Subcutaneous abdominal adipose tissue (tissue), 5 donors: ENCODE results near the gene MTX2.
"Not testable (repeated sequence)": the region's sequence is repeated elsewhere in the genome, so short reads cannot be mapped to it uniquely, and the experiment has no call there.

ENCODE experiments used
- H3K27ac ChIP-seq: one replicate; pipeline ENCODE4 v1.7.0; 2013; ENCODE audit warnings: low read depth, mild to moderate bottlenecking, inconsistent platforms, low read length, moderate library complexity
- H3K27me3 ChIP-seq, 5 donors: one replicate each; pipeline ENCODE4 v1.7.0; 2013; ENCODE audit warnings: low read length in 5 of 5, inconsistent platforms in 1 of 5; ENCODE audit not compliant: control insufficient read depth in 5 of 5, insufficient read depth in 4 of 5
- H3K36me3 ChIP-seq, 5 donors: one replicate each; pipeline ENCODE4 v1.7.0; 2013; ENCODE audit warnings: low read length in 5 of 5; ENCODE audit not compliant: control insufficient read depth in 5 of 5, insufficient read depth in 5 of 5
- H3K4me1 ChIP-seq, 5 donors: one replicate each; pipeline ENCODE4 v1.7.0; 2013; ENCODE audit warnings: low read length in 5 of 5, mild to moderate bottlenecking in 3 of 5, moderate library complexity in 1 of 5; ENCODE audit not compliant: control insufficient read depth in 5 of 5, insufficient read depth in 5 of 5
- H3K4me3 ChIP-seq, 5 donors: one replicate each; pipeline ENCODE4 v1.7.0; 2013; ENCODE audit warnings: low read length in 5 of 5, low read depth in 1 of 5
- H3K9ac ChIP-seq, 5 donors: one replicate each; pipeline ENCODE4 v1.7.0; 2013; ENCODE audit warnings: low read length in 5 of 5, mild to moderate bottlenecking in 4 of 5, moderate library complexity in 3 of 5
- H3K9me3 ChIP-seq, 5 donors: one replicate each; pipeline ENCODE4 v1.7.0; 2013; ENCODE audit warnings: low read length in 5 of 5; ENCODE audit not compliant: control insufficient read depth in 5 of 5
- donor health status: healthy.
- donor health status: healthy.
- donor health status: healthy.
- donor health status: healthy.
- donor health status: healthy.

Gene MTX2

DNA sequence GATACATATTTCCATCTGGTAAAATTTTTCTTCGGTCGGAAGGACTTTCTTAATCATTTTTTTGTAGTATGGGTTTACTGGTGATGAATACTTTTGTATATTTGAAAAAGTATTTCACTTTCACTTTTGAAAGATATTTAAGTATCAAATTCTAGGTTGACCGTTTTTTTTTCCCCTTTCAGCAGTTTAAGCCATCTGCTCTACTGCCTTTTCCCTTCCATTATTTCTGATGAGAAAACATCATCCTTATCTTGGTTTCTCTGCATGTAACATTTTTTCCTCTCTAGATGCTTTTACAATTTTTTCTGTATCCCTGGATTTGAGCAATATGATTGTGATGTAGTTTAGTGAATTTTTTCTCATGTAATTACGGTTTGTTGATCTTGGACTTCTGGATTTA is 87.0 kb downstream of the MTX2 start:
- Histone ChIP-seq H3K4me3 (peak overlapping the region in 2 of 5 donors; percentile 33 to 38), H3K27me3 (no peaks in the 10 kb centered on the region), H3K4me1 (no peaks in the 10 kb centered on the region), H3K9me3 (no peaks in the 10 kb centered on the region), H3K9ac (no peak overlapping the region), H3K36me3 (peaks cover 0 to 3% (median 0%) of the 10 kb centered on the region in 5 donors), H3K27ac (no peak overlapping the region)

DNA sequence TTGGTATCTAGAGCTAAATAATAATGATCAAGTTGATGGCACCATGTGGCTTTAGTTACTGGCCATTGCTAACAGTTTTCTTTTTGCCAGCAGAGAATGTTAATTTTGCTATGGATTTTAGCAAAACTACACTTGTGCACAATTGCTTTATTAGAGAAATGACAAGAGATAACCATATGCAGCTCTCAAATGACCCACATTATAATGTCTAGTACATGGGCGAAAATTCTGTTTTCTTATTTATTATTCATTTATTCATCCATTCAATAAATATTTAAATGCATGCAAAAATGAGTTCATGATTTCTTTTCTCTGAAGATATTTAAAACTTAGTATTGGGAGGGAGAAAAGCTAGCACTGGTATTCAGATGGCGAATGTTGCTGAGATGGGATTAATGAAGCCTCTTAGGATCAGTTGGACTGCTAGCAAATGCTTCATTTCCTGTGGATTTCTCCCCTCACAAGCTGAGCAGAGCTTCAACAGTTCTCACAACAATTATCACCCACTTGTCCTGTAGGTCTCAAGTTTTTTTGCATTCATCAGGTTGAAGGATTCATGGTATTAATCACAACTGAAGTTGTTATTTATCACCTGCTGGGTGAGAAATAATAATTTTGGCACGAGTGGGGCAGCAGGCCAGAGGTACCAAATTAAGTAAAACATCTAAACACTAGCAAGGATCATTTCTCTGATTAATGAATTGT is 95.2 kb downstream of the MTX2 start:
- Histone ChIP-seq H3K9ac (no peak overlapping the region), H3K9me3 (peaks cover 0 to 4% (median 0%) of the 10 kb centered on the region in 5 donors), H3K27me3 (no peaks in the 10 kb centered on the region), H3K27ac (no peak overlapping the region), H3K4me3 (no peak overlapping the region), H3K4me1 (no peaks in the 10 kb centered on the region), H3K36me3 (no peaks in the 10 kb centered on the region)

DNA sequence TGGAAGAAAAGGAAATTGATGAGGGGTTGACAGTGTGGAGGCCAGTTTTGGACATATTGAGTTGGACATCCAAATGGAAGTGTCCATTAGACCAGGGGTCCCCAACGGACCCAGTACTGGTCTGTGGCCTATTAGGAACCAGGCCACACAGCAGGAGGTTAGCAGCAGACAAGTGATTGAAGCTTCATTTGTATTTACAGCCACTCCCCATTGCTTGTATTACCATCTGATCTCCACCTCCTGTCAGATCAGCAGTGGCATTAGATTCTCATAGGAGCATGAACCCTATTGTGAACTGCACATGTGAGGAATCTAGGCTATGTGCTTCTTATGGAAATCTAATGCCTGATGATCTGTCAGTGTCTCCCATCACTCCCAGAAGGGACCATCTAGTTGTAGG is 99.1 kb downstream of the MTX2 start:
- Histone ChIP-seq H3K36me3 (no peaks in the 10 kb centered on the region), H3K27ac (no peak overlapping the region), H3K9ac (no peak overlapping the region), H3K9me3 (peaks cover 0 to 4% (median 0%) of the 10 kb centered on the region in 5 donors), H3K4me1 (no peaks in the 10 kb centered on the region), H3K27me3 (no peaks in the 10 kb centered on the region), H3K4me3 (no peak overlapping the region)

DNA sequence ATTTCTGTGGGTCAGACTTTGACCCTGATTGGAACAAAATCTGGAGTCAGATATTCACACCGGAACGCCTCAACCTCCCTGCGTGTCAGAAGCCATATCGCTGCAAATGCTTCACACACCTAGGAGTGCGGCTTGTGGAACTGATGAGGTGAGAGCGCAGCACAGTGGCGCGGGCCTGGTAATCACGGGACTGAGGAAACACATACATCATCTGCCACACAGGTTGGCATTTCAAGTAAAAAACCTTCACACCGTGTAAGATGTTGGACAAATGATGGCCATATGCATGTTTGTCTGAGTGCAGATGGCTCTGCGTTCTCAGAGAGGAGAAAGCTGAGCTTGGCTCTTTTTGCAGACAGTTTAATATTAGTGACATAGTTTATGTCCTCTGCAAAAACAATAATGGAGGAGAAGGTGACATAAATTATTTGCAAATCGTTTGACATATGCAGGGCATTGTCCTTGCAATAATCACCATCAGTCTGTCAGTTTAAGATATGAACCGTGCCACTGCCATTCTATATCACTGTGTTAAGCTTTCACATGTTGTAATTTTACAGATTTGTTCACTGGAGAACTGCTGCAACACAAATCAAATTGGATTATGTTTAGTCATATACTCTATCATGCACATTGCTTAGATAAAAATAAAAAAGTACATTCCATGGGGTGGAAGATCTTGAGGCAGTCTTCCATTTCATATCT is 101.4 kb downstream of the MTX2 start:
- Histone ChIP-seq H3K9me3 (peaks cover 0 to 4% (median 0%) of the 10 kb centered on the region in 5 donors), H3K9ac (no peak overlapping the region), H3K36me3 (no peaks in the 10 kb centered on the region), H3K27ac (no peak overlapping the region), H3K4me3 (no peak overlapping the region), H3K4me1 (no peaks in the 10 kb centered on the region), H3K27me3 (no peaks in the 10 kb centered on the region)

DNA sequence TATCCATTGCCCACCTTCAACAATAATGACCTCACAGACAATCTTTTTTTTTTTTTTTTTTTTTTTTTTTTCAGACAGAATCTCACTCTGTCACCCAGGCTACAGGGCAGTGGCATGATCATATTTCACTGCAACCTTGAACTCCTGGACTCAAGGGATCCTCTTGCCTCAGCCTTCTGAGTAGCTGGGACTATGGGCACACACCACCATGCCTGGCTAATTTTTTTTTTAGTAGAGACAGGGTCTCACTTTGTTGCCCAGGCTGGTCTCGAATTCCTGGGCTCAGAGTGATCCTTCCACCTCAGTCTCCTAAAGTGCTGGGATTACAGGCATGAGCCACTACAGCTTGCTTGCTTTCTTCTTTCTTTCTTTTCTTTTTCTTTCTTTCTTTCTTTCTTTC is 103.9 kb downstream of the MTX2 start:
- not testable (repeated sequence) for H3K4me1 ChIP-seq, H3K27ac ChIP-seq, H3K9ac ChIP-seq, H3K36me3 ChIP-seq, H3K27me3 ChIP-seq, H3K9me3 ChIP-seq, H3K4me3 ChIP-seq

DNA sequence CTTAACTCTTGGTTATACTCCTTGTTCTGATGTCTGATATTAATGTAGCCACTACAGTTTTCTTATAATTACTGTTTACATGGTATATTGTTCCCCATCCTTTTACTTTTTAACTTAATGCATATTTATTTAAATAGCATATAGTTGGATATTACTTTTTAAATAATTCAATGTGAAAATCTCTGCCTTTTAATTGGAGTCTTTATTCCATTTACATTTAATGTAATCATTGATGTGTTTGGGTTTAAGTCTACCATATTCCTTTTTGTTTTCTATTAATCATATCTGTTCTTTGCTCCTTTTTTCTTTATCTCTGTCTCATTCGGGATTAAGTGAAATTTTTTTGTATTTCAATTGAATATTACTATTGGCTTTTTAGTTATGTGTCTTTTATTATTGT is 109.1 kb downstream of the MTX2 start:
- H3K4me1 ChIP-seq = no peaks in the 10 kb centered on the region
- H3K4me3 ChIP-seq = no peak overlapping the region
- H3K36me3 ChIP-seq = no peaks in the 10 kb centered on the region
- H3K27me3 ChIP-seq = no peaks in the 10 kb centered on the region
- H3K9me3 ChIP-seq = peaks cover 0 to 18% (median 5%) of the 10 kb centered on the region in 5 donors
- H3K27ac ChIP-seq = no peak overlapping the region
- no peak overlapping the region for H3K9ac ChIP-seq

DNA sequence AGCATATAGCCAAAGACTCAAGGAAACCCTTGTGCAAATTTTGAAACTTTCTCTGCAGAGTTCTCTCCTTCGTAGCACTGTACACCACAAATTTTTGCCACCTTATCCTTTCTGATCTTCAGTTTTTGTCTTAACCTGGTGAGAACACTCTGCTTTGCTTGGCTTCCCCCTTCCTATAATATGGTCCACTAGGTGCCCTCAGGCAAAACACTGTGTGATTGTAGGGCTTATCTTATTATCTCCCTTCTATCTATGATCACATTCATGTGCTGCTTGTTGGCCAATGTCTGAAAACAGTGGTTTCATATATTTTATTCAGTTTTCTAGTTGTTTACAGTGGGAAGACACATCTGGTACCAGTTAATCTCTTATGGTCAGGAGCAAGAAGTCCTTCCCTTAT is 111.1 kb downstream of the MTX2 start:
- H3K36me3 ChIP-seq = no peaks in the 10 kb centered on the region

DNA sequence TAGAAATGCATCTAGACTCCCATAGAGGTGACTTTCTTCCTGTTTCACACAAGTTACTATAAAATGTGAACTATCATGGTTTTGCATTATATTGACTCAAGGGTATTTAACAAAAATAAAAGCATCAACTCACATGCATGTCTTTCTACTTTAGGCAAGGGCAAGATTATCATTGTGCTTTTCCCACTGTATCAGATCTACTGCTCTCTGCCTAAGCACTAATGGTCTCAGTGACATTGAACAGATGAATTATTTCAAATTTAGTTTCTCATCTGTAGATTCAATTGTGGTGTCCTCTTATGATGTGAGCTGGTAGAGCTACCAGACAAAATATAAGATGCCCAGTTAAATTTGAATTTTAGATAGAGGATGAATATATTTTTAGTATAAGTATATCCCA is 113.9 kb downstream of the MTX2 start:
- H3K27me3 ChIP-seq = no peaks in the 10 kb centered on the region
- H3K9ac ChIP-seq = no peak overlapping the region
- H3K4me1 ChIP-seq = no peaks in the 10 kb centered on the region
- H3K36me3 ChIP-seq = no peaks in the 10 kb centered on the region
- H3K4me3 ChIP-seq = no peak overlapping the region
- H3K27ac ChIP-seq = no peak overlapping the region
- peaks cover 0 to 13% (median 0%) of the 10 kb centered on the region in 5 donors for H3K9me3 ChIP-seq

More for the DNA sequence above, 111.1 kb downstream of the MTX2 start:
- peaks cover 0 to 18% (median 5%) of the 10 kb centered on the region in 5 donors for H3K9me3 ChIP-seq
- no peak overlapping the region for H3K4me3 ChIP-seq
- no peaks in the 10 kb centered on the region for H3K4me1 ChIP-seq
- H3K27ac ChIP-seq = no peak overlapping the region
- H3K27me3 ChIP-seq = no peaks in the 10 kb centered on the region
- H3K9ac ChIP-seq = no peak overlapping the region

DNA sequence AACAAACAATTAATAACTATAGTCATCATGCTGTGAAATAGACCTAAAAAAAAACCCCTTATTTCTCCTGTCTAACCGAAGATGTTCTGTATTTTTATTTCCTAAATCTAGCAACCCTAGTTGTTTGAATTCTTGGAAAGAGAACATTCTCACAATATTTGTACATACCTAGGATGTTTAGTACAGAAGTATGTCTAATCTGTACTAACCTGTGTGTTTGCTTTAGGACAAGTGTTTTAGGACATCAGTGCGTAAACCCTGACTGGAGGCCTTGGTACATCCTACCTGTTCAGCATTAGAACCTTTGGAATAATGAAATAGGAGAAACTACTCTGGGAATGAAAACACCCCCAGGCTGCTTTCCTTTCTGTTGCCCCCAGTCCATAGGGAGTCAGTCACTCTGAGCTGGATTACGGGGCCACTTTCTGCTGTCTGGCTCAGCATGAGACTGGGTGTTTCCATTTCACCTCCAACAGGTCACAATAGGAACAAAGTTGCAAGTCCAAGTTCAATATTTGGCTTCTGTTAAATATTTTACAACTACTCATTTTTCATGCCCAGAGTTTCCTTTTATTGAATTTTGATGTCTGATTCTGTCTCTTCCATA is 114.7 kb downstream of the MTX2 start:
- no peaks in the 10 kb centered on the region for H3K27me3 ChIP-seq
- no peaks in the 10 kb centered on the region for H3K4me1 ChIP-seq
- H3K36me3 ChIP-seq = no peaks in the 10 kb centered on the region
- H3K27ac ChIP-seq = no peak overlapping the region
- H3K9ac ChIP-seq = no peak overlapping the region
- H3K4me3 ChIP-seq = no peak overlapping the region
- peaks cover 0 to 5% (median 0%) of the 10 kb centered on the region in 5 donors for H3K9me3 ChIP-seq

DNA sequence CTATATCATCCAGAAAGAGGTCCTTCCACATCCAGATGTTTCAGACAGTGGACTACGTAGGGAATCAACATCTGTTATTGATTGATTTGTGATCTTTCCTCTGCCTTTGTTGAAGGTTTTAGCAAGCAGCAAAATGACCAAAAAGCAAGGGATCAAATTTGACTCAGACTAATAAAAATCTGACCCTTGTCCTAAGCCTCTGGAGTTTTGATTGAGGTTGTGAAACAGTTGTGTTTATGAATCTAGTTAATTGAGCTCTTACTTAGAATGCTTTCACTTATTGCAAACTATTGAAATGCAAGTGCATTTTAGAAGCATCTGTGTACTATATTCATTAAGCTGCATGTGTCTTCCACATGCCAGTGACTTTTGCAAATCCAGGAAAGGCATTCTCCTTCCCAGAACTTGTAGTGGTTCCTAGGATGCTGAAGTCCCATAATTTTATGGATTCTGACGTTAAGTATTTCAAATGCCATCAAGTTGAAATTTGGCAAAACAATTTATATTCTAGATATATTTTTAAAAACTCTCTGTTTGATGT is 116.0 kb downstream of the MTX2 start:
- no peaks in the 10 kb centered on the region for H3K36me3 ChIP-seq

More for the DNA sequence above, 116.0 kb downstream of the MTX2 start:
- no peak overlapping the region for H3K4me3 ChIP-seq
- no peaks in the 10 kb centered on the region for H3K9me3 ChIP-seq
- H3K27ac ChIP-seq = no peak overlapping the region
- no peaks in the 10 kb centered on the region for H3K4me1 ChIP-seq
- H3K9ac ChIP-seq = no peak overlapping the region
- no peaks in the 10 kb centered on the region for H3K27me3 ChIP-seq
